22Rv1 (cell line): ENCODE results near the gene DDX41.

Experiments used
- CTCF ChIP-seq: fragments of 450-650 bp; IDR thresholded peaks from 2 replicates; pipeline ENCODE4 v1.5.1; 2017; ENCODE audit warnings: mild to moderate bottlenecking
- ZFX ChIP-seq: fragments of 450-650 bp; IDR thresholded peaks from 2 replicates; pipeline ENCODE4 v1.6.1; 2017; ENCODE audit warnings: antibody characterized with exemption, borderline replicate concordance

- TF ChIP-seq CTCF (no peak), ZFX (no peak)
Measured at GRCh38 chr5:177507596-177508220, 9.1 kb downstream of the DDX41 start.
